Endometrium (tissue), 2 donors: ENCODE data around the gene CYP2A7.
"Not testable (repeated sequence)": the region's sequence is repeated elsewhere in the genome, so short reads cannot be mapped to it uniquely, and the experiment has no call there.

Experiments used
- FAIRE-seq: peaks from 2 replicates; lab custom pipeline; 2012; peaks lifted over from hg19 to GRCh38; lab: Jason Lieb, UNC
- donor health status: control.
- donor health status: control.

The CYP2A7 gene

DNA sequence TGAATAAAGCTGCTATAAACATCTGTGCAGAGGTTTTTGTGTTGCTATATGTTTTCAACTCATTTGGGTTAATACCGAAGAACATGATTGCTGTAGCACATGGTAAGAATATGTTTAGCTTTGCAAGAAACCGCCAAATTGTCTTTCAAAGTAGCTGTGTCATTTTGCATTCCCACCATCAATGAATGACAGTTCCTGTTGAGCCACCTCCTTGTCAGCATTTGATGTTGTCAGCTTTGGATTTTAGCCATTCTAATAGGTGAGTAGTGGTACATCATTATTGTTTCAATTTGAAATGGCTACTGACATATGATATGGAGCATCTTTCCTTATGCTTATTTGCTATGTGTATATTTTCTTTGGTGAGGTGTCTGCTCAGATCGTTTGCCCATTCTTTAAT lies 40.0 kb downstream of the CYP2A7 start:
- FAIRE-seq = not testable (repeated sequence)

GRCh38 chr19:40838477-40838876 lies 43.6 kb downstream of the CYP2A7 start:
- FAIRE-seq = not testable (repeated sequence)

DNA sequence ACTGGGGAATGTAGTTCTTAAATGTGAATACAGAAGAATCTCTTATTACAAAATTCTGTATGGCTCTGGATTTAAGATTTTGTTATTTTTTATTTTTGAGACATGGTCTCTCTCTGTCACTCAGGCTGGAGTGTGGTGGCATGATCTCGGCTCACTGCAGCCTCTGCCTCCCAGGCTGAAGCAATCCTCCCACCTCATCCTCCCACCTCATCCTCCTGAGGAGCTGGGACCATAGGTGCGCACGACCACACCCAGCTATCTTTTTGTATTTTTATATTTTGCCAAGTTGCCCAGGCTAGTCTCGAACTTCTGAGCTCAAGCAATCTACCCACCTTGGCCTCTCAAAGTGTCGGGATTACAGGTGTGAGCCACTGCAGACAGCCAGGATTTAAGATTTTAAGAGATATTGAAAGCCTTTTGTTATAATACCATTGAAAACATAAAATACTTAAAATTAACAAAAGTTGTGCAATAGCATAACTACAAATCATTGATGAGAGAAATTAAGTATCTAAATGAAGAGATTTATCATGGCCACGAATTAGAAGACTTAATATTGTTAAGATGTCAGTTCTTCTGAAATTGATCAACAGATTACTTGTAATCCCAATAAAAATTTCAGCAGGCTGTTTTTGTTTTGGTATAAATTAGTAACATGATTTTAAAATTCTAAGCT lies 45.1 kb downstream of the CYP2A7 start:
- no peak for FAIRE-seq

DNA sequence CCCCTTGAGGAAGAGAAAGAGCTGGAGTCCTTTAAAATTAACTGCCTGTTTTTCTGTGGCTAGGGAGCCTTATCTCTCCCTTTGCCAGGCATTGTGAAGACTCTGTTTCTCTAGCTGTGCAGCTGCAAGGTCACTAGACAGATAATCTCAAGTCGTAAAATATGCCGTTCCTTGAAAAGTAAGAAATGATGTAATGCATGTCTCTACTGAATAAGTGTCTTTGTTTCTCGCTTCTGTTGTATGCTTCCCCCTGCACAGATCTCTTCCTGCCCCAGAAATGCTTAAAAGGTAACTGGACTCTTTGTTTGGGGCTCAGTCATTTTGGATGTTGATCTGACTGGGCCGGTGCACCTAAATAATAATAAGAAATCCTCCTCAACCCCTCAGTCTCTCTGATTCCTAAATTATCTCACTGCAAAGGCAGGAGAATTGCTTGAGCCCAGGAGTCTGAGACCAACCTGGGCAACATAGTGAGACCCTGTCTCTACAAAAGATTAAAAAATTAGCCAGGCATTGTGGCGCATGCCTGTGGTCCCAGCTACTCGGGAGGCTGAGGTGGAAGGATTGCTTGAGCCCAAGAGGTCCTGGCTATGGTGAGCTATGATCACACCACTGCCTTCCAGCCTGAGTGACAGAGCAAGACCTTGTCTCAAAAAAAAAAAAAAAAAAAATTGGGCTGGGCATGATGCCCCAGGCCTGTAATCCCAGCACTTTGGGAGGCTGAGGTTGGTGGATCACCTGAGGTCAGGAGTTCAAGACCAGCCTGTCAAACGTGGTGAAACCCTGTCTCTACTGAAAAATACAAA lies 48.1 kb downstream of the CYP2A7 start:
- not testable (repeated sequence) for FAIRE-seq

- not testable (repeated sequence) for FAIRE-seq
Observed at GRCh38 chr19:40832431-40832790, 49.6 kb downstream of the CYP2A7 start.

- FAIRE-seq = peak; percentile 90
Observed at GRCh38 chr19:40831502-40832430, 50.3 kb downstream of the CYP2A7 start.

GRCh38 chr19:40830741-40831140 lies 51.3 kb downstream of the CYP2A7 start:
- not testable (repeated sequence) for FAIRE-seq

- FAIRE-seq = no peak
Observed at GRCh38 chr19:40829205-40829604, 52.8 kb downstream of the CYP2A7 start.

DNA sequence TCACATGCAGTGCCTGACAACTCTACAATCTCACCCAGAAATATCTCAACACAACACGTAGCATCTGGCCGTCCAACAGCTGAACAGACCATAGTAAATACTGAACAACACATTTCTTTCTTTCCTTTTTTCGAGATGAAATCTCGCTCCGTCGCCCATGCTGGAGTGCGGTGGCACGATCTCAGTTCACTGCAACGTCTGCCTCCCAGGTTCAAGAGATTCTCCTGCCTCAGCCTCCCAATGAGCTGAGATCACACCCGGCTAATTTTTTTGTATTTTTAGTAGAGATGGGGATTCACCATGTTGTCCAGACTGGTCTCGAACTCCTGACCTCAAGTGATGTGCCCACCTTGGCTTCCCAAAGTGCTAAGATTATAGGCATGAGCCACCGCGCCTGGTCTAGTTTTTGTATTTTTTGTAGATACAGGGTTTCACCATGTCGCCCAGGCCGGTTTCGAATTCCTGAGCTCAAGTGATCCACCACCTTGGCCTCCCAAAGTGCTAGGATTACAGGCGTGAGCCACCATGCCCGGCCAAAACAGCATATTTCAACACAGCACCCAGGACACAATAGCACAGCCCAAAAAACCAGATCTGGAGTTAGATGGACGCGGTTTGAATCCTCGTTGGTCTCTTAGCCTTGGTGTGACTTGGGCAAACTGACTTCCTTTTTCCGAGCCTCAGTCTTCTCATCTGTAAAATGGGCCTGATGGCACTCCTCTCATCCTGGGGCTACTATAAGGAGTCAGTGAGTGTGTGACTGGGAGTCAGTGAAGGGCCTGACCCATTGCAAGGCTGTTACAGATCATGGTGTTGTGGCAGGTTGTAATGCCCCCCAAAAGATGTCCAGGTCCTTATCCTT lies 54.4 kb downstream of the CYP2A7 start:
- FAIRE-seq = no peak

GRCh38 chr19:40826699-40827385 lies 55.2 kb downstream of the CYP2A7 start:
- not testable (repeated sequence) for FAIRE-seq

GRCh38 chr19:40826312-40826698 lies 55.7 kb downstream of the CYP2A7 start:
- FAIRE-seq = not testable (repeated sequence)

DNA sequence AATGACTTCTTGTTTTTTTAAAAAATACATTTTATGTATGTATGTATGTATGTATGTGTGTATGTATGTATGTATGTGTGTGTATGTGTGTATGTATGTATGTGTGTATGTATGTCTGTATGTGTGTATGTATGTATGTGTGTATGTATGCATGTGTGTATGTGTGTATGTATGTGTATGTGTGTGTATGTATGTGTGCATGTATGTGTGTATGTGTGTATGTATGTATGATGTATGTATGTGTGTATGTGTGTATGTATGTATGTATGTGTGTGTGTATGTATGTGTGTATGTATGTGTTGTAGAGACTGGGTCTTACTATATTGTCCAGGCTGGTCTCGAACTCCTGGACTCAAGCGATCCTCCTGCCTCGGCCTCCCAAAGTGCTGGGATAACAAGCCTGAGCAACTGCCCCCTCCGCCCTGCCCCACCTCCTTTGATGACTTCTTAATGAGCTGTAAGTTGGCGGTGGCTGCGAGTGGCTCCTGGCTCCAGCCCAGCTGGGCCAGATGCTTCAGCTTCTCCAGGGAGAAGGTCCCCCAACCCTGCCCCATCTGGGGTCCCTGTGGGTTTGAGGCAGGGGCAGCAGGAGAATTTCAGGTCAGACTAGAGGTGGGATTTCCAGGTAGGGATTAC lies 56.5 kb downstream of the CYP2A7 start:
- not testable (repeated sequence) for FAIRE-seq
